GM23338 (cell line): ENCODE results near the gene SEC14L6. TPM values are rescaled to one million over a fixed set of nuclear protein-coding genes. Genes with fewer than 3 reads are reported as not detected.

Experiments used
- ATAC-seq: fragments of 200-7000 bp; cut with Tn5 transposase; 3 replicates; pipeline ENCODE4 v1.9.1; 2020
- DNase-seq: peaks from one replicate; pipeline ENCODE4 v3.0.0-alpha.2; 2015; ENCODE audit warnings: low spot score
- H2AFZ ChIP-seq: fragments of 200-600 bp; sonication (generic); 2 replicates; pipeline ENCODE4 v1.8.0; 2016; ENCODE audit warnings: antibody characterized with exemption, mild to moderate bottlenecking, moderate library complexity
- H3F3A ChIP-seq: fragments of 200-600 bp; sonication (generic); replicated peaks from 2 replicates; pipeline ENCODE4 v1.8.0; 2017; ENCODE audit warnings: antibody characterized with exemption, mixed run types, low read depth
- H3K27ac ChIP-seq: fragments of 200-600 bp; sonication (generic); 2 replicates; pipeline ENCODE4 v1.6.1; 2016; ENCODE audit warnings: low read depth
- H3K27me3 ChIP-seq: fragments of 200-600 bp; sonication (generic); 2 replicates; pipeline ENCODE4 v1.8.0; 2016; ENCODE audit warnings: mild to moderate bottlenecking, mixed run types, moderate library complexity; ENCODE audit not compliant: insufficient read depth
- H3K36me3 ChIP-seq: fragments of 200-600 bp; sonication (generic); 2 replicates; pipeline ENCODE4 v1.8.0; 2016; ENCODE audit warnings: mild to moderate bottlenecking; ENCODE audit not compliant: insufficient read depth
- H3K4me1 ChIP-seq: fragments of 200-600 bp; sonication (generic); 2 replicates; pipeline ENCODE4 v1.8.0; 2016; ENCODE audit warnings: mild to moderate bottlenecking, moderate library complexity; ENCODE audit not compliant: insufficient read depth
- H3K4me2 ChIP-seq: fragments of 200-600 bp; sonication (generic); 2 replicates; pipeline ENCODE4 v1.7.1; 2017; ENCODE audit warnings: mixed run types
- H3K4me3 ChIP-seq: fragments of 200-600 bp; sonication (generic); 2 replicates; pipeline ENCODE4 v1.6.1; 2016; ENCODE audit warnings: mixed run types
- H3K79me2 ChIP-seq: fragments of 200-600 bp; sonication (generic); replicated peaks from 2 replicates; pipeline ENCODE4 v1.8.0; 2017; ENCODE audit warnings: mild to moderate bottlenecking; ENCODE audit not compliant: insufficient read depth
- H3K9me2 ChIP-seq: fragments of 200-600 bp; sonication (generic); 2 replicates; pipeline ENCODE4 v1.8.0; 2017; ENCODE audit not compliant: insufficient read depth
- H4K20me1 ChIP-seq: fragments of 200-600 bp; sonication (generic); replicated peaks from 2 replicates; pipeline ENCODE4 v1.8.0; 2017; ENCODE audit warnings: mild to moderate bottlenecking; ENCODE audit not compliant: insufficient read depth
- H3K27ac Mint-ChIP-seq: 2 replicates; pipeline ENCODE4 v1.8.0; 2020; ENCODE audit warnings: inconsistent platforms, mild to moderate bottlenecking, moderate library complexity, mixed read lengths
- H3K27me3 Mint-ChIP-seq: 3 replicates; pipeline ENCODE4 v1.8.0; 2022; ENCODE audit warnings: low read depth, mild to moderate bottlenecking, moderate library complexity, mixed read lengths, inconsistent platforms; ENCODE audit not compliant: insufficient read depth, poor library complexity
- H3K36me3 Mint-ChIP-seq: 3 replicates; pipeline ENCODE4 v1.8.0; 2021; ENCODE audit warnings: low read depth, mild to moderate bottlenecking, inconsistent platforms, moderate library complexity, mixed read lengths
- H3K4me1 Mint-ChIP-seq: 3 replicates; pipeline ENCODE4 v1.8.0; 2020; ENCODE audit warnings: mild to moderate bottlenecking, inconsistent platforms, mixed read lengths
- H3K4me3 Mint-ChIP-seq: 3 replicates; pipeline ENCODE4 v1.8.0; 2021; ENCODE audit warnings: moderate library complexity, mild to moderate bottlenecking, inconsistent platforms, mixed read lengths
- H3K9me3 Mint-ChIP-seq: 3 replicates; pipeline ENCODE4 v1.8.0; 2020; ENCODE audit warnings: moderate library complexity, mild to moderate bottlenecking, inconsistent platforms, mixed read lengths
- CREB1 ChIP-seq: fragments of 250-450 bp; sonication (Bioruptor Pico); IDR thresholded peaks from 2 replicates; pipeline ENCODE4 v1.5.0; 2020; ENCODE audit warnings: low read depth, mild to moderate bottlenecking, moderate library complexity
- CTCF ChIP-seq, 2 experiments: fragments of 200-600 bp in 1 of 2; sonication (generic) in 1 of 2; conservative IDR thresholded peaks; 2 replicates each; pipeline versions ENCODE4 v1.5.1 to v1.6.1; 2016 to 2017; ENCODE audit warnings: antibody characterized with exemption in 2 of 2, low read depth in 2 of 2, mild to moderate bottlenecking in 2 of 2, moderate library complexity in 1 of 2
- ETS1 ChIP-seq: IDR thresholded peaks from 2 replicates; pipeline ENCODE4 v1.6.1; 2016; ENCODE audit warnings: antibody characterized with exemption
- EZH2 ChIP-seq: fragments of 200-600 bp; sonication (generic); IDR thresholded peaks from one replicate; pipeline ENCODE4 v1.8.0; 2017; ENCODE audit warnings: antibody characterized with exemption, mild to moderate bottlenecking, low read depth; ENCODE audit not compliant: unreplicated experiment
- EZH2phosphoT487 ChIP-seq: fragments of 200-600 bp; sonication (generic); IDR thresholded peaks from one replicate; pipeline ENCODE4 v1.8.1; 2018; ENCODE audit warnings: antibody characterized with exemption; ENCODE audit not compliant: unreplicated experiment
- JUNB ChIP-seq: IDR thresholded peaks from one replicate; pipeline ENCODE4 v1.6.1; 2016; ENCODE audit warnings: antibody characterized with exemption; ENCODE audit not compliant: unreplicated experiment
- NANOG ChIP-seq: IDR thresholded peaks from 2 replicates; pipeline ENCODE4 v1.6.1; 2016; ENCODE audit warnings: antibody characterized with exemption, borderline replicate concordance
- POLR2AphosphoS5 ChIP-seq: IDR thresholded peaks from 2 replicates; pipeline ENCODE4 v1.6.1; 2016; ENCODE audit warnings: antibody characterized with exemption, low read depth
- STAT1 ChIP-seq: IDR thresholded peaks from one replicate; pipeline ENCODE4 v1.6.1; 2016; ENCODE audit warnings: antibody characterized with exemption; ENCODE audit not compliant: unreplicated experiment
- ZNF114 ChIP-seq: fragments of 250-450 bp; sonication (Bioruptor Pico); IDR thresholded peaks from 2 replicates; pipeline ENCODE4 v1.5.0; 2020; ENCODE audit warnings: mild to moderate bottlenecking, moderate library complexity
- ZNF331 ChIP-seq: fragments of 250-450 bp; sonication (Bioruptor Pico); IDR thresholded peaks from 2 replicates; pipeline ENCODE4 v1.5.0; 2020; ENCODE audit warnings: low read depth, mild to moderate bottlenecking, moderate library complexity
- ZNF462 ChIP-seq: fragments of 250-450 bp; sonication (Bioruptor Pico); IDR thresholded peaks from 2 replicates; pipeline ENCODE4 v1.5.0; 2020; ENCODE audit warnings: mild to moderate bottlenecking, moderate library complexity
- polyA plus RNA-seq: library from polyadenylated mRNA; unstranded; fragments of >200 nt; fragmentation: Nextera tagmentation; extraction: Ambion mirVana; gene quantifications from 2 replicates; pipeline ENCODE4 v1.2.1, GENCODE V29; 2016
- total RNA-seq: library from RNA; depleted of rRNA; stranded (reverse); fragments of >200 nt; shearing (Covaris generic); gene quantifications from 2 replicates; pipeline ENCODE4 v1.2.3, GENCODE V29; 2014
- TF ChIP-seq, protein P1 (sequence below): IDR thresholded peaks from one replicate; pipeline ENCODE4 v1.6.1; 2018; ENCODE audit warnings: antibody characterized with exemption; ENCODE audit not compliant: unreplicated experiment

Gene SEC14L6
- total and polyA plus RNA-seq, 2 experiments from 2014 or later = 0.84 to 2.1 TPM

DNA sequence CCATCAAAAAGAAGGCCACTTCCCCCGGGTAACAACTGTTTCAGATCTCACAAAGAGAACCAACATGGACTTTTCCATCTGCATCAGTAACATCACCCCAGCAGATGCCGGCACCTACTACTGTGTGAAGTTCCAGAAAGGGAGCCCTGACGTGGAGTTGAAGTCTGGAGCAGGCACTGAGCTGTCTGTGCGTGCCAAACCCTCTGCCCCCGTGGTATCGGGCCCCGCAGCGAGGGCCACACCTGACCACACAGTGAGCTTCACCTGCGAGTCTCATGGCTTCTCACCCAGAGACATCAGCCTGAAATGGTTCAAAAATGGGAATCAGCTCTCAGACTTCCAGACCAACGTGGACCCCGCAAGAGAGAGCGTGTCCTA is 3.7 kb downstream of the SEC14L6 start:
- Mint-ChIP-seq H3K27ac (no peak overlapping the region), H3K27me3 (peaks cover 22% of the 10 kb centered on the region), H3K9me3 (peaks cover 5% of the 10 kb centered on the region; the same call in 1 of the 3 replicates), H3K4me1 (peaks cover 7% of the 10 kb centered on the region), H3K36me3 (no peaks in the 10 kb centered on the region; the same call in 2 of the 3 replicates), H3K4me3 (peak overlapping the region; percentile 77)
- no peaks in the 10 kb centered on the region for H3K9me2 ChIP-seq
- H4K20me1 ChIP-seq = no peaks in the 10 kb centered on the region
- H3K4me3 ChIP-seq = peak overlapping the region; percentile 75
- H3K27me3 ChIP-seq = peaks cover 14% of the 10 kb centered on the region
- no peaks in the 10 kb centered on the region for H3F3A ChIP-seq
- TF ChIP-seq CTCF (conservative IDR thresholded peaks at IDR 0.05; ENCODE audit: low read depth in 2 of 2) = no peak
- no peak for TF ChIP-seq NANOG
- no peak for TF ChIP-seq ZNF114 (CRISPR knock-in tag)
- TF ChIP-seq, protein P1, sequence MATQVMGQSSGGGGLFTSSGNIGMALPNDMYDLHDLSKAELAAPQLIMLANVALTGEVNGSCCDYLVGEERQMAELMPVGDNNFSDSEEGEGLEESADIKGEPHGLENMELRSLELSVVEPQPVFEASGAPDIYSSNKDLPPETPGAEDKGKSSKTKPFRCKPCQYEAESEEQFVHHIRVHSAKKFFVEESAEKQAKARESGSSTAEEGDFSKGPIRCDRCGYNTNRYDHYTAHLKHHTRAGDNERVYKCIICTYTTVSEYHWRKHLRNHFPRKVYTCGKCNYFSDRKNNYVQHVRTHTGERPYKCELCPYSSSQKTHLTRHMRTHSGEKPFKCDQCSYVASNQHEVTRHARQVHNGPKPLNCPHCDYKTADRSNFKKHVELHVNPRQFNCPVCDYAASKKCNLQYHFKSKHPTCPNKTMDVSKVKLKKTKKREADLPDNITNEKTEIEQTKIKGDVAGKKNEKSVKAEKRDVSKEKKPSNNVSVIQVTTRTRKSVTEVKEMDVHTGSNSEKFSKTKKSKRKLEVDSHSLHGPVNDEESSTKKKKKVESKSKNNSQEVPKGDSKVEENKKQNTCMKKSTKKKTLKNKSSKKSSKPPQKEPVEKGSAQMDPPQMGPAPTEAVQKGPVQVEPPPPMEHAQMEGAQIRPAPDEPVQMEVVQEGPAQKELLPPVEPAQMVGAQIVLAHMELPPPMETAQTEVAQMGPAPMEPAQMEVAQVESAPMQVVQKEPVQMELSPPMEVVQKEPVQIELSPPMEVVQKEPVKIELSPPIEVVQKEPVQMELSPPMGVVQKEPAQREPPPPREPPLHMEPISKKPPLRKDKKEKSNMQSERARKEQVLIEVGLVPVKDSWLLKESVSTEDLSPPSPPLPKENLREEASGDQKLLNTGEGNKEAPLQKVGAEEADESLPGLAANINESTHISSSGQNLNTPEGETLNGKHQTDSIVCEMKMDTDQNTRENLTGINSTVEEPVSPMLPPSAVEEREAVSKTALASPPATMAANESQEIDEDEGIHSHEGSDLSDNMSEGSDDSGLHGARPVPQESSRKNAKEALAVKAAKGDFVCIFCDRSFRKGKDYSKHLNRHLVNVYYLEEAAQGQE = no peak
- no peak for TF ChIP-seq ZNF462 (CRISPR knock-in tag)
- TF ChIP-seq STAT1 = no peak
- no peak for TF ChIP-seq CREB1 (CRISPR knock-in tag)
- TF ChIP-seq EZH2 = no peak
- TF ChIP-seq EZH2phosphoT487 = no peak
- no peak for TF ChIP-seq ZNF331 (CRISPR knock-in tag)
- TF ChIP-seq POLR2AphosphoS5 = no peak
- TF ChIP-seq ETS1 = no peak
- TF ChIP-seq JUNB = no peak
- H3K36me3 ChIP-seq = no peaks in the 10 kb centered on the region
- H3K4me1 ChIP-seq = no peaks in the 10 kb centered on the region; the same call in 1 of the 2 replicates
- H3K27ac ChIP-seq = no peak overlapping the region
- peak overlapping the region; percentile 96 for H2AFZ ChIP-seq
- H3K4me2 ChIP-seq = peak overlapping the region; percentile 78
- peak; percentile 13 for ATAC-seq
- no peaks in the 10 kb centered on the region for H3K79me2 ChIP-seq
- DNase-seq = no peak
